GM23338 (cell line): ENCODE measurements around the gene CPEB2. TPM values are rescaled to one million over a fixed set of nuclear protein-coding genes. Genes with fewer than 3 reads are reported as not detected.

Experiments
- ATAC-seq: fragments of 200-7000 bp; cut with Tn5 transposase; 3 replicates; pipeline ENCODE4 v1.9.1; 2020
- DNase-seq: peaks from one replicate; pipeline ENCODE4 v3.0.0-alpha.2; 2015; ENCODE audit warnings: low spot score
- H2AFZ ChIP-seq: fragments of 200-600 bp; sonication (generic); 2 replicates; pipeline ENCODE4 v1.8.0; 2016; ENCODE audit warnings: antibody characterized with exemption, mild to moderate bottlenecking, moderate library complexity
- H3F3A ChIP-seq: fragments of 200-600 bp; sonication (generic); replicated peaks from 2 replicates; pipeline ENCODE4 v1.8.0; 2017; ENCODE audit warnings: antibody characterized with exemption, mixed run types, low read depth
- H3K27ac ChIP-seq: fragments of 200-600 bp; sonication (generic); 2 replicates; pipeline ENCODE4 v1.6.1; 2016; ENCODE audit warnings: low read depth
- H3K27me3 ChIP-seq: fragments of 200-600 bp; sonication (generic); 2 replicates; pipeline ENCODE4 v1.8.0; 2016; ENCODE audit warnings: mild to moderate bottlenecking, mixed run types, moderate library complexity; ENCODE audit not compliant: insufficient read depth
- H3K36me3 ChIP-seq: fragments of 200-600 bp; sonication (generic); 2 replicates; pipeline ENCODE4 v1.8.0; 2016; ENCODE audit warnings: mild to moderate bottlenecking; ENCODE audit not compliant: insufficient read depth
- H3K4me1 ChIP-seq: fragments of 200-600 bp; sonication (generic); 2 replicates; pipeline ENCODE4 v1.8.0; 2016; ENCODE audit warnings: mild to moderate bottlenecking, moderate library complexity; ENCODE audit not compliant: insufficient read depth
- H3K4me2 ChIP-seq: fragments of 200-600 bp; sonication (generic); 2 replicates; pipeline ENCODE4 v1.7.1; 2017; ENCODE audit warnings: mixed run types
- H3K4me3 ChIP-seq: fragments of 200-600 bp; sonication (generic); 2 replicates; pipeline ENCODE4 v1.6.1; 2016; ENCODE audit warnings: mixed run types
- H3K79me2 ChIP-seq: fragments of 200-600 bp; sonication (generic); replicated peaks from 2 replicates; pipeline ENCODE4 v1.8.0; 2017; ENCODE audit warnings: mild to moderate bottlenecking; ENCODE audit not compliant: insufficient read depth
- H3K9me2 ChIP-seq: fragments of 200-600 bp; sonication (generic); 2 replicates; pipeline ENCODE4 v1.8.0; 2017; ENCODE audit not compliant: insufficient read depth
- H4K20me1 ChIP-seq: fragments of 200-600 bp; sonication (generic); replicated peaks from 2 replicates; pipeline ENCODE4 v1.8.0; 2017; ENCODE audit warnings: mild to moderate bottlenecking; ENCODE audit not compliant: insufficient read depth
- H3K27ac Mint-ChIP-seq: 2 replicates; pipeline ENCODE4 v1.8.0; 2020; ENCODE audit warnings: inconsistent platforms, mild to moderate bottlenecking, moderate library complexity, mixed read lengths
- H3K27me3 Mint-ChIP-seq: 3 replicates; pipeline ENCODE4 v1.8.0; 2022; ENCODE audit warnings: low read depth, mild to moderate bottlenecking, moderate library complexity, mixed read lengths, inconsistent platforms; ENCODE audit not compliant: insufficient read depth, poor library complexity
- H3K36me3 Mint-ChIP-seq: 3 replicates; pipeline ENCODE4 v1.8.0; 2021; ENCODE audit warnings: low read depth, mild to moderate bottlenecking, inconsistent platforms, moderate library complexity, mixed read lengths
- H3K4me1 Mint-ChIP-seq: 3 replicates; pipeline ENCODE4 v1.8.0; 2020; ENCODE audit warnings: mild to moderate bottlenecking, inconsistent platforms, mixed read lengths
- H3K4me3 Mint-ChIP-seq: 3 replicates; pipeline ENCODE4 v1.8.0; 2021; ENCODE audit warnings: moderate library complexity, mild to moderate bottlenecking, inconsistent platforms, mixed read lengths
- H3K9me3 Mint-ChIP-seq: 3 replicates; pipeline ENCODE4 v1.8.0; 2020; ENCODE audit warnings: moderate library complexity, mild to moderate bottlenecking, inconsistent platforms, mixed read lengths
- CREB1 ChIP-seq: fragments of 250-450 bp; sonication (Bioruptor Pico); IDR thresholded peaks from 2 replicates; pipeline ENCODE4 v1.5.0; 2020; ENCODE audit warnings: low read depth, mild to moderate bottlenecking, moderate library complexity
- ETS1 ChIP-seq: IDR thresholded peaks from 2 replicates; pipeline ENCODE4 v1.6.1; 2016; ENCODE audit warnings: antibody characterized with exemption
- EZH2phosphoT487 ChIP-seq: fragments of 200-600 bp; sonication (generic); IDR thresholded peaks from one replicate; pipeline ENCODE4 v1.8.1; 2018; ENCODE audit warnings: antibody characterized with exemption; ENCODE audit not compliant: unreplicated experiment
- JUNB ChIP-seq: IDR thresholded peaks from one replicate; pipeline ENCODE4 v1.6.1; 2016; ENCODE audit warnings: antibody characterized with exemption; ENCODE audit not compliant: unreplicated experiment
- POLR2AphosphoS5 ChIP-seq: IDR thresholded peaks from 2 replicates; pipeline ENCODE4 v1.6.1; 2016; ENCODE audit warnings: antibody characterized with exemption, low read depth
- REST ChIP-seq: IDR thresholded peaks from one replicate; pipeline ENCODE4 v1.6.1; 2018; ENCODE audit warnings: antibody characterized with exemption; ENCODE audit not compliant: unreplicated experiment
- STAT1 ChIP-seq: IDR thresholded peaks from one replicate; pipeline ENCODE4 v1.6.1; 2016; ENCODE audit warnings: antibody characterized with exemption; ENCODE audit not compliant: unreplicated experiment
- ZNF114 ChIP-seq: fragments of 250-450 bp; sonication (Bioruptor Pico); IDR thresholded peaks from 2 replicates; pipeline ENCODE4 v1.5.0; 2020; ENCODE audit warnings: mild to moderate bottlenecking, moderate library complexity
- ZNF331 ChIP-seq: fragments of 250-450 bp; sonication (Bioruptor Pico); IDR thresholded peaks from 2 replicates; pipeline ENCODE4 v1.5.0; 2020; ENCODE audit warnings: low read depth, mild to moderate bottlenecking, moderate library complexity
- polyA plus RNA-seq: library from polyadenylated mRNA; unstranded; fragments of >200 nt; fragmentation: Nextera tagmentation; extraction: Ambion mirVana; gene quantifications from 2 replicates; pipeline ENCODE4 v1.2.1, GENCODE V29; 2016
- total RNA-seq: library from RNA; depleted of rRNA; stranded (reverse); fragments of >200 nt; shearing (Covaris generic); gene quantifications from 2 replicates; pipeline ENCODE4 v1.2.3, GENCODE V29; 2014
- TF ChIP-seq, protein P1 (sequence below), 2 experiments: fragments of 200-600 bp in 1 of 2; sonication (generic) in 1 of 2; conservative IDR thresholded peaks; 2 replicates each; pipeline versions ENCODE4 v1.5.1 to v1.6.1; 2016 to 2017; ENCODE audit warnings: antibody characterized with exemption in 2 of 2, low read depth in 2 of 2, mild to moderate bottlenecking in 2 of 2, moderate library complexity in 1 of 2

CPEB2 gene
- total and polyA plus RNA-seq, 2 experiments from 2014 or later: 0.66 to 2.4 TPM

DNA sequence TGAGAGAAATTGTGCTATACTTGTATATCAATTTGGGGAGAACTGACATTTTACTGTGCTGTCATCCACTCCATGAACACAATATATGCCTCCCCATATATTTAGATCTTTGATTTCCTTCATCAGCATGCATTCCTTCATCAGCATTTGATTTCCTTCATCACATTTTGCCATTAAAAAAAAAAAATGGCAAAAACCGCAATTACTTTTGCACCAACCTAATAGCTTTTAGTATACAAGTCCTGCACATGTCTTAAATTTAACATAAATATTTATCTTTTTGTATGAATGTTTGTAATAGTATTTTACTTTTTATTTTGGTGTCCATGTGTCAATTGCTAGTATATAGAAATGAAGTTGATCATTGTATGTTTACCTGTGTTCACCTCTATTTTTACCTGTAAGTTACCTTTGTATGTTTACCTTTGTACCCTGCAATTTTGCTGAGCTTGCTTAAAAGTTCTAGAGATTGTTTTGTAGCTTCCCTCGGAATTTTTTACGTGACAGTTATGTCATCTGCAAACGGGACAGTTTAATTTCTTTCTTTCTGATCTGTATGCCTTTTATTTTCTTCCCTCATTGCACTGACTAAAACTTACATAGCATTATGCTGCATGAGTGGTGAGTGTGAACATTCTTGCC, 86.2 kb downstream of the CPEB2 start:
- Histone ChIP-seq H4K20me1 (no peaks in the 10 kb centered on the region), H2AFZ (no peak overlapping the region), H3K4me3 (no peak overlapping the region), H3K9me2 (peaks cover 3% of the 10 kb centered on the region; the same call in 1 of the 2 replicates), H3K27ac (no peak overlapping the region), H3K27me3 (no peaks in the 10 kb centered on the region), H3K4me1 (peaks cover 17% of the 10 kb centered on the region), H3K79me2 (no peaks in the 10 kb centered on the region), H3K36me3 (peaks cover 9% of the 10 kb centered on the region; the same call in 1 of the 2 replicates), H3K4me2 (no peak overlapping the region), H3F3A (no peaks in the 10 kb centered on the region)
- H3K27ac Mint-ChIP-seq: no peak overlapping the region
- ATAC-seq (no peak), DNase-seq (no peak)
- peaks cover 25% of the 10 kb centered on the region for H3K36me3 Mint-ChIP-seq
- H3K4me3 Mint-ChIP-seq: no peak overlapping the region
- H3K27me3 Mint-ChIP-seq: peaks cover 3% of the 10 kb centered on the region
- H3K9me3 Mint-ChIP-seq: peaks cover 30% of the 10 kb centered on the region
- peaks cover 10% of the 10 kb centered on the region; the same call in 2 of the 3 replicates for H3K4me1 Mint-ChIP-seq
- TF ChIP-seq EZH2phosphoT487: no peak
- TF ChIP-seq POLR2AphosphoS5: no peak
- TF ChIP-seq REST: no peak
- TF ChIP-seq ZNF114 (CRISPR knock-in tag): no peak
- TF ChIP-seq ETS1: no peak
- no peak for TF ChIP-seq ZNF331 (CRISPR knock-in tag)
- TF ChIP-seq CREB1 (CRISPR knock-in tag): no peak
- no peak for TF ChIP-seq JUNB
- no peak for TF ChIP-seq STAT1
- TF ChIP-seq, protein P1, sequence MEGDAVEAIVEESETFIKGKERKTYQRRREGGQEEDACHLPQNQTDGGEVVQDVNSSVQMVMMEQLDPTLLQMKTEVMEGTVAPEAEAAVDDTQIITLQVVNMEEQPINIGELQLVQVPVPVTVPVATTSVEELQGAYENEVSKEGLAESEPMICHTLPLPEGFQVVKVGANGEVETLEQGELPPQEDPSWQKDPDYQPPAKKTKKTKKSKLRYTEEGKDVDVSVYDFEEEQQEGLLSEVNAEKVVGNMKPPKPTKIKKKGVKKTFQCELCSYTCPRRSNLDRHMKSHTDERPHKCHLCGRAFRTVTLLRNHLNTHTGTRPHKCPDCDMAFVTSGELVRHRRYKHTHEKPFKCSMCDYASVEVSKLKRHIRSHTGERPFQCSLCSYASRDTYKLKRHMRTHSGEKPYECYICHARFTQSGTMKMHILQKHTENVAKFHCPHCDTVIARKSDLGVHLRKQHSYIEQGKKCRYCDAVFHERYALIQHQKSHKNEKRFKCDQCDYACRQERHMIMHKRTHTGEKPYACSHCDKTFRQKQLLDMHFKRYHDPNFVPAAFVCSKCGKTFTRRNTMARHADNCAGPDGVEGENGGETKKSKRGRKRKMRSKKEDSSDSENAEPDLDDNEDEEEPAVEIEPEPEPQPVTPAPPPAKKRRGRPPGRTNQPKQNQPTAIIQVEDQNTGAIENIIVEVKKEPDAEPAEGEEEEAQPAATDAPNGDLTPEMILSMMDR (conservative IDR thresholded peaks at IDR 0.05; ENCODE audit: low read depth in 2 of 2): no peak
